DMS153 (cell line): ENCODE results near the gene CSAD.
"Not testable (repeated sequence)": the region's sequence is repeated elsewhere in the genome, so short reads cannot be mapped to it uniquely, and the experiment has no call there.

Experiments
- DNase-seq: peaks from one replicate; lab custom pipeline; 2025; lab: John Stamatoyannopoulos, UW

CSAD gene

GRCh38 chr12:53145383-53146260 lies 35.1 kb downstream of the CSAD start:
- no peak for DNase-seq

GRCh38 chr12:53143355-53143754 lies 37.4 kb downstream of the CSAD start:
- DNase-seq, result no peak

GRCh38 chr12:53133722-53134121 lies 47.0 kb downstream of the CSAD start:
- no peak for DNase-seq

DNA sequence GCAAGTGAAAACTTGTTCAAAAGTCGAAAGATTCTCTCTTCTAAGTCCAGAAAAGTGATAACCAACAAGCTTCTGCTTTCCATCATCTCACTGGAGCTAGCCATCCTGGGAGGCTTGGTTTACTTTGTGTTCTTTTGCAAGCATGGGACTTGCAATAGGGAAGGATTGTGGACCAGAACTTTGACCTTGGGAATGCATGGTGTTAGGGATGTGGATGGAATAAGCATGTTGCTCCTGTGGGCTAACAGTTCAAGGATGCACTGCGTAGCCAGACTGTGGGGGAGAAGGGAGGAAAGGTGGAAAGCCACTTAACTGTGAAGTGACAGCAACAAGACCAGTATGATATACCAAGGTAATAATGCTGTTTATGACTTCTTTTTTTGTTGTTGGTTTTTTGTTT lies 48.9 kb downstream of the CSAD start:
- no peak for DNase-seq

DNA sequence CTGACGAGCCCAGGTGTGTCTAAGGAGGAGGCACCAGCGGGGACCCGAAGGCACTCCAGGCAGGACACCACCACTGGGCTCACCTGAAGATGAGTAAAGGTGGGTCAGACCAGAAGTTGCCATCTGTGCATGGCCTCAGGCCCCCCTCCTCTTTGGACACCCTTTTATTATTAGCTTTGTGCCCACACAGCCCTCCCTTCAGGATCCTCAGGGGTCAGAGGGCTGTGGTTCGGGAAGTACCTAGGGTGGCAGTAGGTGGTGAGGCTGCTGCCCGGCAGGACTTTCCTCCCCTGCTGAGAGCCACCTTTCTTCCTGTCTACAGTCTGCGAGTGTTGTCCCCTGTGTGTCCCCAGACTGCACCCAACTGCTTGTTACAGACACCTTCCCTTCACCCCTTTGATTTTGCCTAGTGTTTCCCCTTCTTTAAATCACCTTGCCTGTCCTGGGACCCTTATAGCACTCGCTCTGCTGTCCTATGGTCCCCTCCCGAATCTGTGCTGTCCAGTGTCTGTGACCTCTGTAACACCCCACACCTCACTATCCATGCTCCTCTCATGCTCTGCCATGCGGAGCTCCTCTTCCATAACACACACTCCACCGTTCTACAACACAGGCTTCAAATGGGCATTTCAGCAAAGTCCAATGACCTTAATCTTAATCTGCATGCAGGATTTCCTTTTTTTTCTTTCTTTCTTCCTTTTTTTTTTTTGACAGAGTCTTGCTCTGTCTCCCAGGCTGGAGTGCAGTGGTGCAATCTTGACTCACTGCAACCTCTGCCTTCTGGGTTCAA lies 51.8 kb downstream of the CSAD start:
- DNase-seq, result no peak

DNA sequence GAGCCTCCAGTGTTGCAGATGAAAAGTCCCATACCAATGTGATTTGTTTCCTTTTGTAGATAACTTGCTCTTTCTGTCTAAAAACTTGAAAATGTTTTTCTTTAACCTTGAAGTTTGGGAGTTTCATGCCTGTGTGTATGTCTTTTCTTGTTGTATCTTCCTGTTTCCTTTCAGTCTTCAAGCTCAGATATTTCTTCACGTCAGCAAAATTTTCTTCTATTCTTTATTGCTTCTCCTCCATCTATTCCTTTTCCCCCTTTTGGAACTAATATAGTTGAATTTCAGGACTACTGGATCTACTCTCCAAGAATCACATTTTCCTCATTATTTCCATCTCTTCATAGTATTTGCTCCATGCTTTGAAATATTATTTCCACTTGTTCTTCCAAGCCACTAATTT lies 53.6 kb downstream of the CSAD start:
- no peak for DNase-seq

DNA sequence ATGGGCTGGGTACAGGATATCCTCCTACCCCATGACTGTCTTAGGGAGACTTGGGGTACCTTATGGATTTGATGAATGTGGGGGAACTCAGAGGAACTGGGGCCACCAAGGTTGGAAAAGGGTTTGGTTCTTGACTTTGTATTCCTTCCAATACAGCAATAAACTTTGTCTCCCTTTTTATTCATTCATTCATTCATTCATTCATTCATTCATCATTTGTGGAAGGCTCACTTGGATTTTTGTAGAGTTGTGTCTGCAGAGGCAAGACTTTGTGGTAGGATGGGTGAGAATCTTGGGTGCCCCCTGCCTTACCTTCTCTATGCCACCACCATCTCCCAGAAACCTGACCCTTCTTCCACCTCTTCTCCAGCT lies 56.4 kb downstream of the CSAD start:
- DNase-seq, result no peak

- no peak for DNase-seq
These were observed 57.0 kb downstream of the CSAD start for GRCh38 chr12:53123578-53124351.

GRCh38 chr12:53122961-53123468 lies 57.7 kb downstream of the CSAD start:
- no peak for DNase-seq

DNA sequence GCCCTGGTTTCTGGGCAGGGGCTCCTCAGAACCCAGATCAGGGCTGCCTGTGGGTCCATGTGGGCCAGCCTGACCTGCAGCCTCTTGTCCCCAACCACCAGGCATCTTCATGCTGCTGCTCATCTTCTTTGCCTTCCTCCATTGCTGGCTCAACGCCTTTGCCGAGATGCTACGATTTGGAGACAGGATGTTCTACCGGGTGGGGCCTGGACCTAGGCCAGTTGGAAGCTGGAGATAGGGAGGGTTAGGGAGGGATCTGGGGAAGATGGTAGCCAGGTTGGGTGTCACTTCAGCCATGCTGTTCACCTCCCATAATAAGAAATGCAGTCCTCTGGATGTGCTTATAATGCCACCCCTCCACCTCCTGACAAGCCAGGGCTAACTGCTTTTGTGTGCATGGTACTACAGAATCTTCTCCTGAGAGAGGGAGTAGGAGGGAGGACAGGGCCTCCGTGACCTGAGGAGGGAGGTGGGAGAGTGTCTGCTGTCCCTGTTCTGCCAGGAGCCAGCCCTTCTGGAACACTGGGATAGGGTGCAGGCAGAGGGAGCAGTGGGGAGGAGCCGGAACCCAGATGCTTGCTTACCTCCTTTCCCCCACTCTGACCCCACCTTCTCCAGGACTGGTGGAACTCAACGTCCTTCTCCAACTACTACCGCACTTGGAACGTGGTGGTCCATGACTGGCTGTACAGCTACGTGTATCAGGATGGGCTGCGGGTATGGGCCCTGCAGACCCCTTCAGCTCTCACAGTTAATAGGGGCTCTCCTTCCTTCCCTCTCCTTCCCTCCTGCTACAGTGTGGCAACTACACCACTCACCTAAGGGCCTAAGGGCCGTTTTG lies 59.8 kb downstream of the CSAD start:
- no peak for DNase-seq

- DNase-seq, result no peak
These were observed 61.9 kb downstream of the CSAD start for GRCh38 chr12:53118751-53119300.

- DNase-seq, result no peak
These were observed 64.7 kb downstream of the CSAD start for GRCh38 chr12:53115891-53116648.

- DNase-seq, result no peak
These were observed 65.4 kb downstream of the CSAD start for GRCh38 chr12:53115112-53115890.

- no peak for DNase-seq
These were observed 66.8 kb downstream of the CSAD start for GRCh38 chr12:53113951-53114350.

DNA sequence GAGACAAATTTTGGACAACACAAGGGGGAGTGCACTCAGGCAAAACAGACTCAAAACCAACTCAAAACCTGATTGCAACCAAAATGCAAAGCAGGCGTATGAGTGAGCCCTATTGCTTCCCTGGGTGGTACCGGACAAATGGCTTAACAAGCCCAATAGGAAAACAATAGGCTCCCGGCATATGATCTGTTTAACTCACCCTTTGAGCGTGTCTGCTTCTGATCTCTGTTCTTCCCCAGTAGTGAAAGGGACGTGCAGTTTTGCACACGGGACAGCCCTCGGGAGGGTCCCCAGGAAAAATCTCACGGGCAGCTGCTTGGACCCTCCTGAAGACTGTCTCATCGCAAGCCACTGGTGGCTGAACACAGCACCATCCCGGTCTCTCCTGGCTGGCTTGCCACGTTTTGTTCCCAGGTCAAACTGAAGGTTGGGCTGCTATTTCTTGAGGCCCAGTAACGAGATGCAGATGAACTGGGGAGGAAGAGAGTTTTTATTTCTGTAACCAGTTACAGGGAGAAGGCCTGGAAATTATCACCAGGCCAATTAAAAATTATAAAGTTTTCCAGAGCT lies 67.5 kb downstream of the CSAD start:
- no peak for DNase-seq

DNA sequence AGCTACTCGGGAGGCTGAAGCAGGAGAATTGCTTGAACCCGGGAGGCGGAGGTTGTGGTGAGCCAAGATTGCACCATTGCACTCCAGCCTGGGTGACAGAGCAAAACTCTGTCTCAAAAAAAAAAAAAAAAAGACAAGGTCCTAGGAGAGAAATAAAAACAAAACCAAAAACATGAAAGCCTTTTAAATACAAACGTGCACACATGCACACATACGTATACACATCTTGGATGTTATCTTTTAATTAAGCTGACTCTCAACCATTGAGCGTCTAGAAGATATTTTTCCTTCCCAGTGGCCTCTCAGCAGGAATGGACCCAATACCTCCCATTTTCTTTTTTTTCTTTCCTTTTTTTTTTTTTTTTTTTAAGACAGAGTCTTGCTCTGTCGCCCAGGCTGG lies 68.3 kb downstream of the CSAD start:
- DNase-seq, result not testable (repeated sequence)
